GM12864 (cell line): ENCODE data around the gene SLC16A11.

Source experiments
- DNase-seq: peaks from one replicate; pipeline ENCODE4 v3.0.0-alpha.2; 2011; ENCODE audit warnings: low read depth
- H3K4me3 ChIP-seq: 2 replicates; pipeline ENCODE4 v1.5.1; 2011; ENCODE audit warnings: mild to moderate bottlenecking, low read depth, low read length, control low read depth
- CTCF ChIP-seq: IDR thresholded peaks from 2 replicates; pipeline ENCODE4 v1.5.1; 2011; ENCODE audit warnings: low read depth, mild to moderate bottlenecking, moderate library complexity, low read length, control low read depth, inconsistent platforms; ENCODE audit errors: missing control alignments

SLC16A11 gene

DNA sequence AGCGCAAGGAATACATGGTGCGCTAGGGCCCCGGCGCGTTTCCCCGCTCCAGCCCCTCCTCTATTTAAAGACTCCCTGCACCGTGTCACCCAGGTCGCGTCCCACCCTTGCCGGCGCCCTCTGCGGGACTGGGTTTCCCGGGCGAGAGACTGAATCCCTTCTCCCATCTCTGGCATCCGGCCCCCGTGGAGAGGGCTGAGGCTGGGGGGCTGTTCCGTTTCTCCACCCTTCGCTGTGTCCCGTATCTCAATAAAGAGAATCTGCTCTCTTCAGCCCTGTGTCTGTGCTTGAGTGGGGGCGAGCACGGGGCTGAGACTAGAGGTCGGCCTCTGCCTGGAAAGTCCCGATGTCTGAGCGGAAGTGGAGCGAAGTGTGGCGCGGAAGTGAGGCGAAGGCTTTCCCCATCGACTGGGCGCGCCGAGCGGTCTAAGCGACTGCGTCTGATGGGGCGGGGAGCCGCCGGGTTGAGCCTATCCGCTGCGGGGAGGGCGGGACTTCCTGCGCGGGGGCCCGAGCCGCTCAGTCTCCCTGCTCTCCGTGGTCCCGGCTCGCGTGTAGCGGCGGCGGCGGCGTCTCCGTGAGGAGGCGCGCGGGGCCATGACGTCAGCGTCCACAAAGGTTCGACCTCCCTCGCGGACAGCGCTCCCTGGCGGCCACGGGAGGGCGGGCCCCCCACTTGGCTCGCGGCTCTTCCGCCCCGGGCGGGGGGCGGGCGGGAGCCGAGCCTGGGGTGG, 29.5 kb downstream of the SLC16A11 start:
- TF ChIP-seq CTCF = peak; percentile 64
- peak overlapping the region; percentile 90 for H3K4me3 ChIP-seq
- peak; percentile 89 for DNase-seq

DNA sequence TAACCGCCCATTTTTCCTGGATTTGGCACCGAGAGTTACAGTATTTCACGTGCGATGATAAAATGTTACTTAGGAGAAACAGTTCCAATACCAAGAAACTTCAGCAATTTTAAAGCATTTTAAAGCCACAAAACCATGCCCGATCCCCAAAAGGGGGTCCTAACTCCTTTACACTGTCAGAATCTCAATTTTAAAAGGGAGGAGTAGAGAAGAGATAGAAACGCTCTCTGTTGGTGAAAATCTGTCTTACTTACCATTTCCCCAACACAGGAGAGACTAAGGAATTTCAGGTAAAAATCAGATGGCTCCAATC, 32.0 kb downstream of the SLC16A11 start:
- TF ChIP-seq CTCF = no peak
- DNase-seq = no peak

DNA sequence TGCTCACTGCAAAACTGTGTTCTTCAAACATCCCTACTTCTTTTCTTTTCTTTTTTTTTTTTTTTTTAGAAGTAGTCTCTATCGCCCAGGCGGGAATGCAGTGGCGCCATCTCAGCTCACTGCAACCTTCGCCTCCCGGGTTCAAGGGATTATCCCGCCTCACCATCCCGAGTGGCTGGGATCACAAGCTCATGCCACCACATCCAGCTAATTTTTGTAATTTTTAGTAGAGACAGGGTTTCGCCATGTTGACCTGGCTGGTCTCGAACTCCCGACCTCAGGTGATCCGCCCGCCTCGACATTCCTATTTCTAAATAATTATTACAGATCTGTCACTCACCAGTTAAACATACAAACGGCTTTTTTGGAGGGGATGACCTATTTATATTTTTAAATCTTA, 32.5 kb downstream of the SLC16A11 start:
- no peak for TF ChIP-seq CTCF
- DNase-seq = no peak
- H3K4me3 ChIP-seq = peak overlapping the region; percentile 90

More for the DNA sequence above, 32.0 kb downstream of the SLC16A11 start:
- H3K4me3 ChIP-seq = peak overlapping the region; percentile 90

DNA sequence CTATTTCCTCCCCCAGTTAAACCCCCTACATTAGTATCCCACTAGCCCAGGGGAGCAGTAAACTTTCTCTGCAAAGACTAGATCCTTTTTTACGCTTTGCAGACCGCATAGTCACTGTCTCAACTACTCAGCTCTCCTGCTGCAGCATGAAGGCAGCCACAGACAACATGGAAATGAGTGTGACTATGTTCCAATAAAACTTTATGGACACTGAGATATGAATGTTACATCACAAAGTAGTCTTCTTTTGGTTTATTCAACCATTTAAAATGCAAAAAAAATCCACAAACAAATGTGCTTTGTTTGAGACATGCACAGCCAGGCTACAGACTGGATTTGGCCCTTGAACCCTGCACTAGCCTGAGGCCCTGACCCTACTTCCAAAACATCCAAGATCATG, 33.4 kb downstream of the SLC16A11 start:
- DNase-seq = no peak
- H3K4me3 ChIP-seq = no peak overlapping the region
- TF ChIP-seq CTCF = no peak

DNA sequence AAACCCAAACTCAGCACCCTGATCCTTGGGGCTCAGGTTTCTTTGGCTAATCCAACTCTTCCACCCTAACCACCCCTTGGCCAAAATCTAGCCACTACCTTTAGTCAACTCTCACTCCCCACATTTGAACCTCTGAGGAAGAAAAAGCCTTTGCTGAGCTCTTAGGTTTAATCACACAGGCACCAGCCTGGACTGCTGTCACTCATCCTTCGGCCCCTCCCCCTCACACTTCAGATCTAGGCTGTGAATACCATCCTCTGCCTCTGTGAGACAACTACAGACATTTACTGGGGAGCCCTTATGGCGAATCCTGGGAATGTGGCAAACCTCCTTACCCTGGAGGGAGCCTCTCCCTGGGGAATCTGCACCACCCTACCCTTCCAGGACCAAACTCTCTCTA, 36.7 kb downstream of the SLC16A11 start:
- H3K4me3 ChIP-seq = no peak overlapping the region
- DNase-seq = no peak
- no peak for TF ChIP-seq CTCF

GRCh38 chr17:7005716-7006115, 38.2 kb downstream of the SLC16A11 start:
- H3K4me3 ChIP-seq = no peak overlapping the region
- no peak for DNase-seq
- no peak for TF ChIP-seq CTCF

DNA sequence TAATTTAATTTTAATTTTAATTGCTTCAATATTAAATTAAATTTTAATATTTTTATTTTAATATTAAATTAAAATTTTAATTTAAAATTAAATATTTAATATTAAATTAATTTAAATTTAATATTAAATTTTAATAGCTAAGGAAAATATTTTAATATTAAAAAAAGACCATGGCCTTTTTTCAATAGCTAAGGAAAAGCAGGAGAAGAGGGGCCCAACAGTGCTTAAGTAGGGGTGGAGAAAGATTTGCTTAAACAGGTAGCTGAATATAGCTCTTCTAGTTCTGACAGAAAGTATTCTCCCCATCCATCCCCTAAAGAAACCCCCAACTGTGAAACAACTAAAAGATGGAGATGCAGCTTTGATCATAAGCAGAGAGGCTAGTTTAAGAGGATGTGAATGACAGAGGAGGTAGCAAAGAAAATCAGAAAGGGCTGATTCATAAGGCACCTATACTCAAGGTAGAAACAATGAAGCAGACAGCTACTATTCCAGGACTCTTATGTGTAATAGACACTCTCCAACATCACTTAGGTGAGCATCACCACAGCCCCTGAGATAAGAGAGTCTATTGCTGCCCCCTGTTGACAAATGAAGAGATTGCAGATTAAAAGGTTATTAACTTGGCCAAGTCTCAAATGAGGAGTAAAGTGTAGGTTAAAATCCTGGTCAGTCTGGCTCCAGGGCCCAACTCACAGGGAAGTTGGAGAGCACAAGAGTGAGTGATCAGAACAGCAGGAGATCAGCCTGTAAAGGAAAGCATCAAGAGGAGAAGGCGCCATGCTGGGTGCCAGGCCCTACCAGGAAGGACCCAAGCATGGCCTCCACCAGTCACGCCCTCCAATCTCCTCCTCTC, 39.3 kb downstream of the SLC16A11 start:
- no peak for DNase-seq
- H3K4me3 ChIP-seq = no peak overlapping the region
- peak; percentile 68 for TF ChIP-seq CTCF
